Measurements from ENCODE around the gene KY.

DNA sequence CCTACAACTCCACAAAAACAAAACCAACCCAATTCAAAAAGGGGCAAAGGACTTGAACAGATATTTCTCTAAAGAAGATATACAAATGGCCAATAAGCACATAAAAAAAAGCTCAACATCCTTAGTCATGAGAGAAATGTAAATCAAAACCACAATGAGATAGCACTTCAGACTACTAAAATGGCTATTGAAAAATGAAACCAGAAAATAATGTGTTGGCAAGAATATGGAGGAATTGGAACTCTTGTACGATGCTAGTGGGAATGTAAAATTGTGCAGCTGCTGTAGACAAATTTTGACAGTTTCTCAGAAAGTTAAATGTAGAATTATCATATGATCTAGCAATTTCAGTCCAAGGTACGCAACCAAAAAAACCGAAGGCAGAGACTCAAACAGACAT, 29.0 kb downstream of the KY start:
- TF ChIP-seq YY1 (IDR thresholded peaks at IDR 0.05; ENCODE audit: low read depth, low read length) (no peak), TAF1 (IDR thresholded peaks at IDR 0.05; ENCODE audit: borderline replicate concordance, low read depth, low read length) (no peak)
- TF ChIP-seq, protein P1, sequence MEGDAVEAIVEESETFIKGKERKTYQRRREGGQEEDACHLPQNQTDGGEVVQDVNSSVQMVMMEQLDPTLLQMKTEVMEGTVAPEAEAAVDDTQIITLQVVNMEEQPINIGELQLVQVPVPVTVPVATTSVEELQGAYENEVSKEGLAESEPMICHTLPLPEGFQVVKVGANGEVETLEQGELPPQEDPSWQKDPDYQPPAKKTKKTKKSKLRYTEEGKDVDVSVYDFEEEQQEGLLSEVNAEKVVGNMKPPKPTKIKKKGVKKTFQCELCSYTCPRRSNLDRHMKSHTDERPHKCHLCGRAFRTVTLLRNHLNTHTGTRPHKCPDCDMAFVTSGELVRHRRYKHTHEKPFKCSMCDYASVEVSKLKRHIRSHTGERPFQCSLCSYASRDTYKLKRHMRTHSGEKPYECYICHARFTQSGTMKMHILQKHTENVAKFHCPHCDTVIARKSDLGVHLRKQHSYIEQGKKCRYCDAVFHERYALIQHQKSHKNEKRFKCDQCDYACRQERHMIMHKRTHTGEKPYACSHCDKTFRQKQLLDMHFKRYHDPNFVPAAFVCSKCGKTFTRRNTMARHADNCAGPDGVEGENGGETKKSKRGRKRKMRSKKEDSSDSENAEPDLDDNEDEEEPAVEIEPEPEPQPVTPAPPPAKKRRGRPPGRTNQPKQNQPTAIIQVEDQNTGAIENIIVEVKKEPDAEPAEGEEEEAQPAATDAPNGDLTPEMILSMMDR (IDR thresholded peaks at IDR 0.05 in 2 of 3, conservative IDR thresholded peaks at IDR 0.05 in 1 of 3; ENCODE audit: control insufficient read depth in 2 of 3, extremely low read depth in 1 of 3, insufficient read depth in 1 of 3, low read depth in 3 of 3, low read length in 3 of 3): no peak
- TF ChIP-seq, protein P2, sequence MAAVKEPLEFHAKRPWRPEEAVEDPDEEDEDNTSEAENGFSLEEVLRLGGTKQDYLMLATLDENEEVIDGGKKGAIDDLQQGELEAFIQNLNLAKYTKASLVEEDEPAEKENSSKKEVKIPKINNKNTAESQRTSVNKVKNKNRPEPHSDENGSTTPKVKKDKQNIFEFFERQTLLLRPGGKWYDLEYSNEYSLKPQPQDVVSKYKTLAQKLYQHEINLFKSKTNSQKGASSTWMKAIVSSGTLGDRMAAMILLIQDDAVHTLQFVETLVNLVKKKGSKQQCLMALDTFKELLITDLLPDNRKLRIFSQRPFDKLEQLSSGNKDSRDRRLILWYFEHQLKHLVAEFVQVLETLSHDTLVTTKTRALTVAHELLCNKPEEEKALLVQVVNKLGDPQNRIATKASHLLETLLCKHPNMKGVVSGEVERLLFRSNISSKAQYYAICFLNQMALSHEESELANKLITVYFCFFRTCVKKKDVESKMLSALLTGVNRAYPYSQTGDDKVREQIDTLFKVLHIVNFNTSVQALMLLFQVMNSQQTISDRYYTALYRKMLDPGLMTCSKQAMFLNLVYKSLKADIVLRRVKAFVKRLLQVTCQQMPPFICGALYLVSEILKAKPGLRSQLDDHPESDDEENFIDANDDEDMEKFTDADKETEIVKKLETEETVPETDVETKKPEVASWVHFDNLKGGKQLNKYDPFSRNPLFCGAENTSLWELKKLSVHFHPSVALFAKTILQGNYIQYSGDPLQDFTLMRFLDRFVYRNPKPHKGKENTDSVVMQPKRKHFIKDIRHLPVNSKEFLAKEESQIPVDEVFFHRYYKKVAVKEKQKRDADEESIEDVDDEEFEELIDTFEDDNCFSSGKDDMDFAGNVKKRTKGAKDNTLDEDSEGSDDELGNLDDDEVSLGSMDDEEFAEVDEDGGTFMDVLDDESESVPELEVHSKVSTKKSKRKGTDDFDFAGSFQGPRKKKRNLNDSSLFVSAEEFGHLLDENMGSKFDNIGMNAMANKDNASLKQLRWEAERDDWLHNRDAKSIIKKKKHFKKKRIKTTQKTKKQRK (IDR thresholded peaks at IDR 0.05; ENCODE audit: low read depth, low read length): no peak
